ENCODE results near the gene RYR2.

RYR2 gene

GRCh38 chr1:237235091-237235490, 193.1 kb downstream of the RYR2 start:
- H2BK5ac ChIP-seq (ENCODE audit: low read depth, low read length, poor library complexity): no peak overlapping the region
- no peaks in the 10 kb centered on the region for H3K79me2 ChIP-seq (ENCODE audit: control insufficient read depth, insufficient read depth, low read length, poor library complexity)
- H3K27ac ChIP-seq (ENCODE audit: low read depth, low read length): no peak overlapping the region
- no peak overlapping the region for H3K9ac ChIP-seq (ENCODE audit: low read length)
- H3K36me3 ChIP-seq (ENCODE audit: control insufficient read depth in 1 of 2, insufficient read depth in 2 of 2, low read length in 2 of 2): no peaks in the 10 kb centered on the region
- H2AK5ac ChIP-seq (ENCODE audit: low read length): no peak overlapping the region
- no peak overlapping the region for H3K4me3 ChIP-seq (ENCODE audit: low read depth, low read length)
- no peak for DNase-seq
- H3K23ac ChIP-seq (ENCODE audit: low read length): no peak overlapping the region
- H3K4me1 ChIP-seq (ENCODE audit: control insufficient read depth in 1 of 2, insufficient read depth in 2 of 2, low read length in 2 of 2): peaks cover 0 to 2% of the 10 kb centered on the region in 2 experiments
- H2BK120ac ChIP-seq (ENCODE audit: insufficient read depth, low read length, poor library complexity): no peak overlapping the region
- H3K14ac ChIP-seq (ENCODE audit: low read length): no peak overlapping the region
- H3K4ac ChIP-seq (ENCODE audit: low read depth, low read length): no peak overlapping the region
- WGBS (ENCODE audit: extremely low coverage, insufficient coverage, insufficient read length): no CpG with 5 or more reads among the region's 3 CpGs
- H3K27me3 ChIP-seq (ENCODE audit: insufficient read depth, low read length): no peaks in the 10 kb centered on the region
- no peak overlapping the region for H2BK12ac ChIP-seq (ENCODE audit: low read length)
- no peaks in the 10 kb centered on the region for H3K79me1 ChIP-seq (ENCODE audit: low read length)
- no peak overlapping the region for H3K18ac ChIP-seq (ENCODE audit: low read length)
- no peak overlapping the region for H2AFZ ChIP-seq (ENCODE audit: insufficient read depth, low read length, poor library complexity)
- no peak overlapping the region for H4K8ac ChIP-seq (ENCODE audit: low read depth, low read length)
- no peaks in the 10 kb centered on the region for H3K9me3 ChIP-seq (ENCODE audit: insufficient read depth, low read depth, low read length)
- no peak overlapping the region for H3K4me2 ChIP-seq (ENCODE audit: low read length)
- no peak overlapping the region for H4K91ac ChIP-seq (ENCODE audit: low read depth, low read length)
- H4K12ac ChIP-seq (ENCODE audit: low read depth, low read length): no peak overlapping the region

- H2AFZ ChIP-seq (ENCODE audit: insufficient read depth, low read length, poor library complexity): no peak overlapping the region
- H3K4me3 ChIP-seq (ENCODE audit: low read depth, low read length): no peak overlapping the region
- no peaks in the 10 kb centered on the region for H3K9me3 ChIP-seq (ENCODE audit: insufficient read depth, low read depth, low read length)
- no peaks in the 10 kb centered on the region for H3K79me2 ChIP-seq (ENCODE audit: control insufficient read depth, insufficient read depth, low read length, poor library complexity)
- no peaks in the 10 kb centered on the region for H3K79me1 ChIP-seq (ENCODE audit: low read length)
- peaks cover 0 to 2% of the 10 kb centered on the region in 2 experiments for H3K4me1 ChIP-seq (ENCODE audit: control insufficient read depth in 1 of 2, insufficient read depth in 2 of 2, low read length in 2 of 2)
- H2AK5ac ChIP-seq (ENCODE audit: low read length): no peak overlapping the region
- no peak for DNase-seq
- no peak overlapping the region for H3K4ac ChIP-seq (ENCODE audit: low read depth, low read length)
- H4K12ac ChIP-seq (ENCODE audit: low read depth, low read length): no peak overlapping the region
- no peak overlapping the region for H2BK120ac ChIP-seq (ENCODE audit: insufficient read depth, low read length, poor library complexity)
- no peaks in the 10 kb centered on the region for H3K36me3 ChIP-seq (ENCODE audit: control insufficient read depth in 1 of 2, insufficient read depth in 2 of 2, low read length in 2 of 2)
- H4K91ac ChIP-seq (ENCODE audit: low read depth, low read length): no peak overlapping the region
- no peak overlapping the region for H2BK5ac ChIP-seq (ENCODE audit: low read depth, low read length, poor library complexity)
- no peak overlapping the region for H2BK12ac ChIP-seq (ENCODE audit: low read length)
- H3K18ac ChIP-seq (ENCODE audit: low read length): no peak overlapping the region
- no peak overlapping the region for H3K4me2 ChIP-seq (ENCODE audit: low read length)
- no peak overlapping the region for H3K14ac ChIP-seq (ENCODE audit: low read length)
- H4K8ac ChIP-seq (ENCODE audit: low read depth, low read length): no peak overlapping the region
- H3K27me3 ChIP-seq (ENCODE audit: insufficient read depth, low read length): no peaks in the 10 kb centered on the region
- no peak overlapping the region for H3K23ac ChIP-seq (ENCODE audit: low read length)
- no peak overlapping the region for H3K9ac ChIP-seq (ENCODE audit: low read length)
- WGBS (ENCODE audit: extremely low coverage, insufficient coverage, insufficient read length): no CpG with 5 or more reads among the region's 3 CpGs
- H3K27ac ChIP-seq (ENCODE audit: low read depth, low read length): no peak overlapping the region
Measured at GRCh38 chr1:237237721-237238120, 195.7 kb downstream of the RYR2 start.

- no CpG with 5 or more reads among the region's 6 CpGs for WGBS (ENCODE audit: extremely low coverage, insufficient coverage, insufficient read length)
Measured at GRCh38 chr1:237239248-237239647, 197.3 kb downstream of the RYR2 start.

GRCh38 chr1:237241038-237241437, 199.1 kb downstream of the RYR2 start:
- Histone ChIP-seq H3K79me2 (ENCODE audit: control insufficient read depth, insufficient read depth, low read length, poor library complexity) (peaks cover 2% of the 10 kb centered on the region), H2BK12ac (ENCODE audit: low read length) (no peak overlapping the region), H3K23ac (ENCODE audit: low read length) (no peak overlapping the region), H3K14ac (ENCODE audit: low read length) (no peak overlapping the region), H2BK120ac (ENCODE audit: insufficient read depth, low read length, poor library complexity) (no peak overlapping the region), H3K4me2 (ENCODE audit: low read length) (no peak overlapping the region), H3K79me1 (ENCODE audit: low read length) (no peaks in the 10 kb centered on the region), H4K91ac (ENCODE audit: low read depth, low read length) (no peak overlapping the region), H3K36me3 (ENCODE audit: control insufficient read depth in 1 of 2, insufficient read depth in 2 of 2, low read length in 2 of 2) (no peaks in the 10 kb centered on the region), H2BK5ac (ENCODE audit: low read depth, low read length, poor library complexity) (no peak overlapping the region), H2AFZ (ENCODE audit: insufficient read depth, low read length, poor library complexity) (no peak overlapping the region), H3K9me3 (ENCODE audit: insufficient read depth, low read depth, low read length) (no peaks in the 10 kb centered on the region), H3K9ac (ENCODE audit: low read length) (no peak overlapping the region), H2AK5ac (ENCODE audit: low read length) (no peak overlapping the region), H4K12ac (ENCODE audit: low read depth, low read length) (no peak overlapping the region), H3K18ac (ENCODE audit: low read length) (no peak overlapping the region), H3K27ac (ENCODE audit: low read depth, low read length) (no peak overlapping the region), H3K4ac (ENCODE audit: low read depth, low read length) (no peak overlapping the region), H4K8ac (ENCODE audit: low read depth, low read length) (no peak overlapping the region), H3K4me3 (ENCODE audit: low read depth, low read length) (no peak overlapping the region), H3K4me1 (ENCODE audit: control insufficient read depth in 1 of 2, insufficient read depth in 2 of 2, low read length in 2 of 2) (peaks cover 0 to 2% of the 10 kb centered on the region in 2 experiments), H3K27me3 (ENCODE audit: insufficient read depth, low read length) (no peaks in the 10 kb centered on the region)
- WGBS (ENCODE audit: extremely low coverage, insufficient coverage, insufficient read length): no CpG with 5 or more reads among the region's 3 CpGs
- no peak for DNase-seq

More at GRCh38 chr1:237239248-237239647, 197.3 kb downstream of the RYR2 start:
- no peak overlapping the region for H3K9ac ChIP-seq (ENCODE audit: low read length)
- H3K36me3 ChIP-seq (ENCODE audit: control insufficient read depth in 1 of 2, insufficient read depth in 2 of 2, low read length in 2 of 2): no peaks in the 10 kb centered on the region
- no peaks in the 10 kb centered on the region for H3K27me3 ChIP-seq (ENCODE audit: insufficient read depth, low read length)
- peak overlapping the region; percentile 70 for H4K12ac ChIP-seq (ENCODE audit: low read depth, low read length)
- no peak overlapping the region for H2AK5ac ChIP-seq (ENCODE audit: low read length)
- no peak overlapping the region for H3K23ac ChIP-seq (ENCODE audit: low read length)
- H3K4me3 ChIP-seq (ENCODE audit: low read depth, low read length): no peak overlapping the region
- H4K91ac ChIP-seq (ENCODE audit: low read depth, low read length): no peak overlapping the region
- no peak overlapping the region for H3K4ac ChIP-seq (ENCODE audit: low read depth, low read length)
- H3K9me3 ChIP-seq (ENCODE audit: insufficient read depth, low read depth, low read length): no peaks in the 10 kb centered on the region
- H3K79me2 ChIP-seq (ENCODE audit: control insufficient read depth, insufficient read depth, low read length, poor library complexity): peaks cover 2% of the 10 kb centered on the region
- no peak overlapping the region for H3K14ac ChIP-seq (ENCODE audit: low read length)
- DNase-seq: no peak
- H3K4me1 ChIP-seq (ENCODE audit: control insufficient read depth in 1 of 2, insufficient read depth in 2 of 2, low read length in 2 of 2): peaks cover 0 to 2% of the 10 kb centered on the region in 2 experiments
- H3K79me1 ChIP-seq (ENCODE audit: low read length): no peaks in the 10 kb centered on the region
- H2BK120ac ChIP-seq (ENCODE audit: insufficient read depth, low read length, poor library complexity): no peak overlapping the region
- H2AFZ ChIP-seq (ENCODE audit: insufficient read depth, low read length, poor library complexity): peak overlapping the region; percentile 35
- H4K8ac ChIP-seq (ENCODE audit: low read depth, low read length): peak overlapping the region; percentile 32
- H2BK12ac ChIP-seq (ENCODE audit: low read length): no peak overlapping the region
- H3K27ac ChIP-seq (ENCODE audit: low read depth, low read length): no peak overlapping the region
- H2BK5ac ChIP-seq (ENCODE audit: low read depth, low read length, poor library complexity): no peak overlapping the region
- no peak overlapping the region for H3K18ac ChIP-seq (ENCODE audit: low read length)
- no peak overlapping the region for H3K4me2 ChIP-seq (ENCODE audit: low read length)
